Measurements from ENCODE around the gene SLC39A11.

The SLC39A11 gene

GRCh38 chr17:72920513-72920912, 172.0 kb downstream of the SLC39A11 start:
- Histone ChIP-seq H3K27me3 (ENCODE audit: control insufficient read depth in 1 of 2, insufficient read depth in 1 of 2, low read length in 2 of 2) (no peaks in the 10 kb centered on the region), H3K27ac (ENCODE audit: low read length, poor library complexity, severe bottlenecking) (no peak overlapping the region), H4K8ac (ENCODE audit: low read length) (no peak overlapping the region), H2AK5ac (ENCODE audit: low read length, severe bottlenecking) (no peak overlapping the region), H3K9ac (ENCODE audit: low read length) (no peak overlapping the region), H3K4me3 (ENCODE audit: insufficient read depth in 1 of 2, low read depth in 1 of 2, low read length in 2 of 2) (no peak overlapping the region), H3K18ac (ENCODE audit: low read depth in 1 of 2, low read length in 2 of 2) (no peak overlapping the region), H4K91ac (ENCODE audit: low read length) (no peak overlapping the region), H3K36me3 (ENCODE audit: control insufficient read depth in 1 of 2, insufficient read depth in 2 of 2, low read depth in 1 of 2, low read length in 2 of 2) (no peaks in the 10 kb centered on the region), H2BK15ac (ENCODE audit: low read depth, poor library complexity, severe bottlenecking) (no peak overlapping the region), H3K14ac (ENCODE audit: low read length in 2 of 2) (no peak overlapping the region), H2BK5ac (ENCODE audit: low read depth, low read length, poor library complexity, severe bottlenecking) (no peak overlapping the region), H3K9me3 (ENCODE audit: control insufficient read depth, low read length) (peaks cover 5% of the 10 kb centered on the region), H2BK120ac (ENCODE audit: low read depth, low read length) (no peak overlapping the region), H3K79me1 (replicated peaks; ENCODE audit: low read length, poor library complexity, severe bottlenecking) (peaks cover 6% of the 10 kb centered on the region), H2BK12ac (ENCODE audit: low read length in 2 of 2) (no peak overlapping the region), H2AFZ (ENCODE audit: low read depth, low read length) (no peak overlapping the region), H3K4me2 (ENCODE audit: low read length, poor library complexity, severe bottlenecking) (no peak overlapping the region), H3K4ac (ENCODE audit: low read depth in 1 of 2, low read length in 2 of 2) (no peak overlapping the region), H3K4me1 (ENCODE audit: control insufficient read depth, insufficient read depth, low read depth, low read length) (peaks cover 4% of the 10 kb centered on the region), H3K23ac (ENCODE audit: low read length in 2 of 2) (no peak overlapping the region)
- 92% methylated on average over 2 of the region's 2 CpGs for WGBS
- DNase-seq = no peak

DNA sequence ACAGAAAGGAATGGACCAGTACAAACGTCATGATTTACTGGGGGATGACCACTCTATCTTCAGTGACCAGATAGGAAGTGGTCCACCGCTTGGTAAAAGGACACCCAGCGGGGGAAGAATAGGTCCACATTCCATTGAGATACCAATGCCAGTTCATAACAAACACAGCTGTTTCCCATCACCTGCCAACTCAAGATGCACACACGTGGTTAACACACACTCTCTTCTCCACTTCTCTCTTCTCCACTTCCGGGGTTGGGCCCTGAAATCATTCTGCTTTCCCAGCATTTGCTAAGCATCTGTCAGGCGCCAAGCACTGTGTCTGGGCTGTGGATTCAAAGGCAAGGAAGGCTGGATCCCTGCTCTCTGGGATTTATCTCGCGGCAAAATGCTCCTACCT, 175.5 kb downstream of the SLC39A11 start:
- H3K14ac ChIP-seq (ENCODE audit: low read length in 2 of 2) = no peak overlapping the region
- no peak overlapping the region for H3K4ac ChIP-seq (ENCODE audit: low read depth in 1 of 2, low read length in 2 of 2)
- no peaks in the 10 kb centered on the region for H3K27me3 ChIP-seq (ENCODE audit: control insufficient read depth in 1 of 2, insufficient read depth in 1 of 2, low read length in 2 of 2)
- H3K23ac ChIP-seq (ENCODE audit: low read length in 2 of 2) = no peak overlapping the region
- no peak overlapping the region for H3K9ac ChIP-seq (ENCODE audit: low read length)
- H3K4me3 ChIP-seq (ENCODE audit: insufficient read depth in 1 of 2, low read depth in 1 of 2, low read length in 2 of 2) = no peak overlapping the region
- no peak for DNase-seq
- no peak overlapping the region for H2AFZ ChIP-seq (ENCODE audit: low read depth, low read length)
- H3K4me1 ChIP-seq (ENCODE audit: control insufficient read depth, insufficient read depth, low read depth, low read length) = peaks cover 3% of the 10 kb centered on the region
- no peak overlapping the region for H2BK15ac ChIP-seq (ENCODE audit: low read depth, poor library complexity, severe bottlenecking)
- H2BK12ac ChIP-seq (ENCODE audit: low read length in 2 of 2) = no peak overlapping the region
- WGBS = 84% methylated on average over 8 of the region's 8 CpGs
- H4K91ac ChIP-seq (ENCODE audit: low read length) = no peak overlapping the region
- H2BK120ac ChIP-seq (ENCODE audit: low read depth, low read length) = no peak overlapping the region
- no peak overlapping the region for H3K18ac ChIP-seq (ENCODE audit: low read depth in 1 of 2, low read length in 2 of 2)
- peaks cover 6% of the 10 kb centered on the region for H3K79me1 ChIP-seq (replicated peaks; ENCODE audit: low read length, poor library complexity, severe bottlenecking)
- no peak overlapping the region for H2BK5ac ChIP-seq (ENCODE audit: low read depth, low read length, poor library complexity, severe bottlenecking)
- no peak overlapping the region for H3K27ac ChIP-seq (ENCODE audit: low read length, poor library complexity, severe bottlenecking)
- H3K9me3 ChIP-seq (ENCODE audit: control insufficient read depth, low read length) = peaks cover 5% of the 10 kb centered on the region
- H3K4me2 ChIP-seq (ENCODE audit: low read length, poor library complexity, severe bottlenecking) = no peak overlapping the region
- H2AK5ac ChIP-seq (ENCODE audit: low read length, severe bottlenecking) = no peak overlapping the region
- H3K36me3 ChIP-seq (ENCODE audit: control insufficient read depth in 1 of 2, insufficient read depth in 2 of 2, low read depth in 1 of 2, low read length in 2 of 2) = no peaks in the 10 kb centered on the region
- no peak overlapping the region for H4K8ac ChIP-seq (ENCODE audit: low read length)

DNA sequence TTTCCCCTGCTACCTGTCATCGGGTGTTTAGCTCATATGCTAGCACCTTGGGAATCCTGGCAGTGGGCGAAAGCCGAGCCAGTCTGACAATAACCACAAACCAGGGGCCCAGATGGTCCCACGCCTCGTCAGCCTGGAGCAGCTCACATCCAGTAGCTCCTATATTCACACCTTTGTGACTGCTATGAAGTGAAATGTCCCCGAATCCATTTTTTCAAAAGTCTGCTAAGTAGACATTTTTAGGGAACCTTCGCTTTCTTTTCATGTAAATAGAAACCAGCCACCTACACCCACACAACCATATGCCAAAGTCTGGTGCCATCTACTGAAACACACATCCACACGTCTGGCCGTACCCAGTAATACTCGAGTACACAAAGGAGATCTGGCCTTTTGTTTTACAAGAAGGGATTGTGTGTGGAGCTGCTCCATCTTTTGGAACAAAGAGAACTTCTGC, 176.8 kb downstream of the SLC39A11 start:
- Histone ChIP-seq H3K36me3 (ENCODE audit: control insufficient read depth in 1 of 2, insufficient read depth in 2 of 2, low read depth in 1 of 2, low read length in 2 of 2) (no peaks in the 10 kb centered on the region), H4K8ac (ENCODE audit: low read length) (no peak overlapping the region), H3K23ac (ENCODE audit: low read length in 2 of 2) (no peak overlapping the region), H3K14ac (ENCODE audit: low read length in 2 of 2) (no peak overlapping the region), H2BK120ac (ENCODE audit: low read depth, low read length) (no peak overlapping the region), H3K79me1 (replicated peaks; ENCODE audit: low read length, poor library complexity, severe bottlenecking) (peaks cover 5% of the 10 kb centered on the region), H4K91ac (ENCODE audit: low read length) (no peak overlapping the region), H3K4me3 (ENCODE audit: insufficient read depth in 1 of 2, low read depth in 1 of 2, low read length in 2 of 2) (no peak overlapping the region), H2AK5ac (ENCODE audit: low read length, severe bottlenecking) (no peak overlapping the region), H3K9me3 (ENCODE audit: control insufficient read depth, low read length) (peaks cover 5% of the 10 kb centered on the region), H3K4me2 (ENCODE audit: low read length, poor library complexity, severe bottlenecking) (no peak overlapping the region), H3K4me1 (ENCODE audit: control insufficient read depth, insufficient read depth, low read depth, low read length) (no peaks in the 10 kb centered on the region), H3K4ac (ENCODE audit: low read depth in 1 of 2, low read length in 2 of 2) (no peak overlapping the region), H3K27me3 (ENCODE audit: control insufficient read depth in 1 of 2, insufficient read depth in 1 of 2, low read length in 2 of 2) (no peaks in the 10 kb centered on the region), H2BK5ac (ENCODE audit: low read depth, low read length, poor library complexity, severe bottlenecking) (no peak overlapping the region), H2AFZ (ENCODE audit: low read depth, low read length) (no peak overlapping the region), H3K9ac (ENCODE audit: low read length) (no peak overlapping the region), H3K18ac (ENCODE audit: low read depth in 1 of 2, low read length in 2 of 2) (no peak overlapping the region), H2BK15ac (ENCODE audit: low read depth, poor library complexity, severe bottlenecking) (no peak overlapping the region), H3K27ac (ENCODE audit: low read length, poor library complexity, severe bottlenecking) (no peak overlapping the region), H2BK12ac (ENCODE audit: low read length in 2 of 2) (no peak overlapping the region)
- 95% methylated on average over 10 of the region's 10 CpGs for WGBS
- no peak for DNase-seq

DNA sequence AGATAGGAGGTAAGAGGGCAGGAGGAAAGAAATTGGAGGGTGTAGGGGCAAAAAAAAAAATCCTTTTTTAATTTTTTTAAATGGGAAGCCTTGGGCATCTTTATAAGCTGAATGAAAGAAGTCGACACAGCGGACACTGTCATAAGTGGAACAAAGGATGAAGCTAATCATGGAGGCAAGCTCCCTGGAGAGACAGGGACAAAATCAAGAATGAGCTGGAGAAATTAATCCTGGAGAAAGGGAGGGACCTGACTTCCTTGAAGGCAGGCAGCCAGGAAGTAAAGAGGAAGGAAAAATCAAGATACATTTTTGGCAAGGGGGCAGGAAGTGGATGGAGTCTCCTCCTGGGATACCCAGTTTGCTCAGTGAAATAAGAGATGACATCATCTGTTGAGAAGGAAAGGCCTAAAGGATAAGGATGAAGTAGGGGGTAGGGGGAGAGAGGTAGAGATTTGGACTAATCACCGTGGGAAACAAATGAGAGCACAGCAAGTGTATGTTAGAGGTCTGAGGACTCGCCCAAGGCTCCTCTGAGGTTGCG, 179.3 kb downstream of the SLC39A11 start:
- Histone ChIP-seq H3K14ac (ENCODE audit: low read length in 2 of 2) (no peak overlapping the region), H2BK12ac (ENCODE audit: low read length in 2 of 2) (no peak overlapping the region), H3K4me1 (ENCODE audit: control insufficient read depth, insufficient read depth, low read depth, low read length) (no peaks in the 10 kb centered on the region), H3K36me3 (ENCODE audit: control insufficient read depth in 1 of 2, insufficient read depth in 2 of 2, low read depth in 1 of 2, low read length in 2 of 2) (peaks cover 0 to 4% of the 10 kb centered on the region in 2 experiments), H4K8ac (ENCODE audit: low read length) (no peak overlapping the region), H4K91ac (ENCODE audit: low read length) (no peak overlapping the region), H2BK15ac (ENCODE audit: low read depth, poor library complexity, severe bottlenecking) (no peak overlapping the region), H3K23ac (ENCODE audit: low read length in 2 of 2) (no peak overlapping the region), H3K9me3 (ENCODE audit: control insufficient read depth, low read length) (peaks cover 5% of the 10 kb centered on the region), H3K79me1 (replicated peaks; ENCODE audit: low read length, poor library complexity, severe bottlenecking) (peaks cover 5% of the 10 kb centered on the region), H3K18ac (ENCODE audit: low read depth in 1 of 2, low read length in 2 of 2) (no peak overlapping the region), H3K27ac (ENCODE audit: low read length, poor library complexity, severe bottlenecking) (no peak overlapping the region), H2AFZ (ENCODE audit: low read depth, low read length) (no peak overlapping the region), H3K4me2 (ENCODE audit: low read length, poor library complexity, severe bottlenecking) (no peak overlapping the region), H2AK5ac (ENCODE audit: low read length, severe bottlenecking) (no peak overlapping the region), H3K4me3 (ENCODE audit: insufficient read depth in 1 of 2, low read depth in 1 of 2, low read length in 2 of 2) (no peak overlapping the region), H2BK120ac (ENCODE audit: low read depth, low read length) (no peak overlapping the region), H3K9ac (ENCODE audit: low read length) (no peak overlapping the region), H3K4ac (ENCODE audit: low read depth in 1 of 2, low read length in 2 of 2) (no peak overlapping the region), H3K27me3 (ENCODE audit: control insufficient read depth in 1 of 2, insufficient read depth in 1 of 2, low read length in 2 of 2) (no peaks in the 10 kb centered on the region), H2BK5ac (ENCODE audit: low read depth, low read length, poor library complexity, severe bottlenecking) (no peak overlapping the region)
- 96% methylated on average over 5 of the region's 5 CpGs for WGBS
- DNase-seq = no peak

Data from mesenchymal stem cell (in vitro differentiated cells and primary cell).